ENCODE results near the gene TSPAN9. TPM values are rescaled to one million over a fixed set of nuclear protein-coding genes. Genes with fewer than 3 reads are reported as not detected.

Gene TSPAN9
- total and polyA plus RNA-seq, 10 of the 15 experiments (the other 5 are each of a cell fraction or from before 2014, with no cell fraction given): 0.03 to 1.0 (median 0.12) TPM; not detected in 5

- no peak for DNase-seq (ENCODE audit: low read depth, low spot score)
- no peaks in the 10 kb centered on the region for H3K4me1 ChIP-seq (ENCODE audit: control insufficient read depth, insufficient read depth, low read length)
- no peak overlapping the region for H3K4me3 ChIP-seq
- FAIRE-seq: no peak
- peak; percentile 65 for ATAC-seq
- H3K27ac ChIP-seq (ENCODE audit: control insufficient read depth, insufficient read depth): no peak overlapping the region
- ChIA-PET POLR2A (interaction anchor here (0.6 kb wide), 1 partner anchor 688 kb away, joined by 6 read pairs; no protein-coding TSS in a partner anchor), SMC1A (ENCODE audit: uncharacterized antibody, unreplicated experiment) (interaction anchor here (0.9 kb wide), 1 partner anchor 73 kb away, joined by 3 read pairs; no protein-coding TSS in a partner anchor), CTCF (interaction anchor here (0.7 to 1.8 kb wide), 3 partner anchors 18 to 132 kb away, joined by 3 to 10 read pairs (median 4); no protein-coding TSS in a partner anchor), RAD21 (ENCODE audit: unreplicated experiment) (no interaction called here)
- H2AFZ ChIP-seq (ENCODE audit: control insufficient read depth, low read depth, low read length): no peak overlapping the region
- H3K9me3 ChIP-seq (replicated peaks; ENCODE audit: control insufficient read depth, insufficient read depth, low read length): no peaks in the 10 kb centered on the region; the same call in 2 of the 3 replicates
- peaks cover 0 to 9% of the 10 kb centered on the region in 2 experiments; a peak in 2 of 4 replicates for H3K27me3 ChIP-seq (replicated peaks in 1 of 2; ENCODE audit: control insufficient read depth in 2 of 2, insufficient read depth in 2 of 2, low read length in 1 of 2)
- TF ChIP-seq CREM (IDR thresholded peaks at IDR 0.05; ENCODE audit: low read depth) (peak; percentile 20; the same call in 1 of the 2 replicates), ZBTB11 (CRISPR knock-in tag; IDR thresholded peaks at IDR 0.05) (no peak), IRF5 (IDR thresholded peaks at IDR 0.05; ENCODE audit: borderline replicate concordance) (no peak), EGR1 (IDR thresholded peaks at IDR 0.05; ENCODE audit: borderline replicate concordance in 1 of 2, low read depth in 2 of 2, low read length in 2 of 2) (peak in 1 of 2 experiments; percentile 17; a peak in 1 of 3 replicates), CREB1 (IDR thresholded peaks at IDR 0.05; ENCODE audit: low read depth) (0 out of 2 replicates have a peak, but pooled peaks have one; percentile 15)
- H3K4me2 ChIP-seq (ENCODE audit: control insufficient read depth, insufficient read depth): no peak overlapping the region
- in situ Hi-C loops (cut with MboI) (no loop called here), intact Hi-C loops (cut with micrococcal nuclease; ENCODE audit: unreplicated experiment) (no loop called here)
- BruUV-seq (replicated peaks): no TSS peak
- H4K20me1 ChIP-seq (ENCODE audit: control insufficient read depth, insufficient read depth): no peaks in the 10 kb centered on the region
- H3K9ac ChIP-seq (ENCODE audit: control insufficient read depth, insufficient read depth, low read length): no peak overlapping the region
- WGBS (ENCODE audit: insufficient coverage, insufficient replicate concordance, low lambda C conversion rate, missing lambda C conversion rate): 18% methylated on average over 22 of the region's 22 CpGs
- no peaks in the 10 kb centered on the region for H3K79me2 ChIP-seq (ENCODE audit: control insufficient read depth, insufficient read depth, low read length)
- H3K36me3 ChIP-seq (ENCODE audit: control insufficient read depth in 2 of 2, insufficient read depth in 2 of 2, low read length in 1 of 2): no peaks in the 10 kb centered on the region
These were observed 91.3 kb downstream of the TSPAN9 start for GRCh38 chr12:3168223-3169221.
